AG04449 (cell line): ENCODE measurements around the gene NINL.
"Not testable (repeated sequence)": the region's sequence is repeated elsewhere in the genome, so short reads cannot be mapped to it uniquely, and the experiment has no call there.

Experiments
- CTCF ChIA-PET: fragments of 350-600 bp; formaldehyde crosslinking; extraction: SDS; loops from one replicate; lab custom pipeline; 2021; ENCODE audit warnings: antibody characterized with exemption; lab: Yijun Ruan, JAX
- POLR2A ChIA-PET: fragments of 400-600, 350-600 bp; formaldehyde crosslinking; extraction: SDS; loops from one replicate; lab custom pipeline; 2020; ENCODE audit warnings: antibody characterized with exemption, inconsistent platforms; lab: Yijun Ruan, JAX
- DNase-seq: peaks from one replicate; pipeline ENCODE4 v3.0.0-alpha.2; 2010; ENCODE audit warnings: low read depth, low spot score
- H3K4me3 ChIP-seq: 2 replicates; pipeline ENCODE4 v1.5.1; 2011; ENCODE audit warnings: low read depth, mild to moderate bottlenecking, control low read depth, low read length
- CTCF ChIP-seq: IDR thresholded peaks from one replicate; pipeline ENCODE4 v1.5.1; 2011; ENCODE audit warnings: mild to moderate bottlenecking, moderate library complexity, low read length, control low read depth, inconsistent platforms; ENCODE audit not compliant: insufficient read depth; ENCODE audit errors: missing control alignments

The NINL gene

DNA sequence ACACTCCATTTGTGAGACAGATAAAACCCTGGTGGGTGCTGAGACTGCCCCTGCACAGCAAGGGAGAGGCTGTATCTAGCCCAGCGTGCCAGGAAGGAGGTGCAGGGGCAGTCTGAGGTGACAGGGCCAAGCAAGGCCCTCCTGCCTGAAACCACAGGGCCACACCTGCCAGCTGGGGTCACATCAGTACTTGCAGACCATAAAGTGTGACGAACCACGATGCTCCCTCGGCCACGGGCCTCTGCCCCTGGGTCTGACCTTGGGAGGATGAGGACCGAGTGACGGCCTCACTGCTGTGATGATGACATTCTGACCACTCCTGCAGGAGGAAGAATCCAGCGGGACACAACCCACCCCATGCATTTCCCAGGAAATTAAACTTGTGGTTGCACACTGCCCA, 75.1 kb downstream of the NINL start:
- POLR2A ChIA-PET, result no interaction called here

DNA sequence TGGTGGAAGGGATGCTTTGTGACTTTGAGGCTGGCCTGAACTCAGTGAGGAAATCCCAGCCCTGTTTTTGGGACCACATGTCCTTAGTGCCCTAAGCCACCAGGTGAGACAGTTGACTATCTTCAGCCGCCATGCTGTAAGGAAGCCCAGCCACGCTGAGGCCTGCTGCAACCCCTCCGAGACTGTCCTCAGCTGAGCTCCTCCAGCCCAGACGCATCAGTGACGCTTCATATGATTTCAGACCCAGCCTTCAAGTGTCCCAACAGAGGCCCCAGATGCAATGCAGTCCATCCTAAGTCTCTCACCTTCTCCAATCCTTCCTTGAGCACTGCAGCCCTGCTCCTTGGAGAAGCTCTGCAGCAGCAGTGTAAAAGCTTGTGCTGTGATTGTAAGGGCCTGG, 76.2 kb downstream of the NINL start:
- no peak for TF ChIP-seq CTCF
- DNase-seq, result no peak
- no peak overlapping the region for H3K4me3 ChIP-seq
- ChIA-PET POLR2A (no interaction called here), CTCF (no interaction called here)

More for the DNA sequence above, 75.1 kb downstream of the NINL start:
- TF ChIP-seq CTCF, result no peak
- CTCF ChIA-PET, result no interaction called here
- DNase-seq, result no peak
- no peak overlapping the region for H3K4me3 ChIP-seq

GRCh38 chr20:25508083-25508770, 77.1 kb downstream of the NINL start:
- peak; percentile 23 for DNase-seq
- CTCF ChIA-PET, result interaction anchor here (0.6 kb wide), 1 partner anchor 99 kb away, joined by 3 read pairs; no protein-coding TSS in a partner anchor

DNA sequence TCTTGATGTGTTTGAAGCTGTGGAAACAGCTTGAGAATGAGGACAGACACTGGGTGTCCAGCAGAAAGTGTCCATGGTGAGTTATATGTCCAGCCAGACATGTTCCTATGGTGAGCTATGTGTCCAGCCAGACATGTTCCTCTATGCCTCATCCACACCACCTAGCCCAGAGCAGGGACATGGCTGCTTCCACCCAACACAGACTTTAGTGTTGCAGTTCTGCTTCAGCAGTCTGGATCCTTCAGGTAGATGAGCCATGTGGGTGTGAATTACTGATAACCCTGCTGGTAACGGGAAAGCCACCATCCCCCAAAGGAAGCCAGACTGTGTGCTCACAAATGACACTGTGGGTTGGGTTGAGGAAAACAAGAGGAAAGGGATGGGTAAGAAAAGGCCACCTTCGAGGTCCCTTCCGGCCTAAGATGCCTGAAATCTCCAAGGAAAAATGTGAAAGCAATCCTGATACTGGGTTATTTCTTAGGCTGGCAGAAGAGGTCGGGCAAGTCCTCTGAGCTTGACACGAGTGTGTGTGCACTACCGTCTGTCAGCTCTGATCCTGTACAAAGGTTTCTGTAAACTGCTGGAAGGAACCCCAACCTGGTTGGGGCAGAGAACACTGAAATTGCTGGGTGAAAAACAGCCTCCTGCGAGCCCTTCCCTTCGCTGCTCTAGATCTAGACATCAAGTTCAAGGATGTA, 77.8 kb downstream of the NINL start:
- no peak for DNase-seq
- TF ChIP-seq CTCF, result no peak
- ChIA-PET POLR2A (interaction anchor here (0.7 kb wide), 1 partner anchor 115 kb away, joined by 3 read pairs; no protein-coding TSS in a partner anchor), CTCF (no interaction called here)
- no peak overlapping the region for H3K4me3 ChIP-seq

More at GRCh38 chr20:25508083-25508770, 77.1 kb downstream of the NINL start:
- POLR2A ChIA-PET, result interaction anchor here (0.7 kb wide), 1 partner anchor 114 kb away, joined by 3 read pairs; no protein-coding TSS in a partner anchor
- H3K4me3 ChIP-seq, result no peak overlapping the region
- TF ChIP-seq CTCF, result no peak

DNA sequence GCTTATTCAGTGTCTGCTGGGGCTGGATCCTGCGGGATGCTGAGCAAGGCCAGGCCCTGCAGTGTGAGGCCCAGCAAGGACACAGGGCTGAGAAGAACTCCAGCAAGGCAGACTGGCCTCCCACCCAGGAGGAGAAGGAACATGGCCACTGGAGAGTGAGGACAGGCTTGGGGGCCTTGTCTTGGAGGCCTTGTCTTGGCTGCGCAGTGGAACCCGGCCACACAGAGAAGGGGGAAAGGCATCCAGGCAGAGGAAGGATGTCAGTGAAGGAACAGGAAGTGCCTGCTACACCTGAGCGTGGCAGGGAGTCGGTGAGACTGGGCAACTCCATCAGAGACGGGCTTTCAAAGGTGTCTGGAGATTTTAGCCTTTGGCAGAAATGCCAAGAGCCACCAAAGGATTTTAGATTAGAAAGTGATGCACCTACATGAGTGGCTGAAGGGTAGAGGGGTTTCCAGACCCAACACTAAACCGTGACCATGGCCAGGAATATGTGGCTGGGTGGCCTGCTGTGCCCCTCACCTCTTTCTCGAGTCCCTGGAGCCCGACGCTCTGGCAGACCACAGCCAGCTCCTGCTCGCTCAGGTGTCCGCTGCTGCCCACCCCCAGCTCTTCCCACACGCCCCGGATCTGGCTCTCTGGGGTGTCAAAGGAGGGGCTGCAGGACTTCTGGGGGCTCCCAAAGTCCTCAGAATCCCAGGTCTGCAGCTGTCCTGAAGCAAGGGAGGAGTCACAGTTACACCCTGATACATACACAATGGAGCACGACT, 80.8 kb downstream of the NINL start:
- no peak overlapping the region for H3K4me3 ChIP-seq
- no peak for DNase-seq
- CTCF ChIA-PET, result no interaction called here
- no peak for TF ChIP-seq CTCF
- POLR2A ChIA-PET, result no interaction called here

- no peak overlapping the region for H3K4me3 ChIP-seq
- CTCF ChIA-PET, result no interaction called here
- no peak for DNase-seq
- no peak for TF ChIP-seq CTCF
- POLR2A ChIA-PET, result no interaction called here
Measured at GRCh38 chr20:25503936-25504335, 81.4 kb downstream of the NINL start.

GRCh38 chr20:25503051-25503639, 82.2 kb downstream of the NINL start:
- POLR2A ChIA-PET, DNase-seq, H3K4me3 ChIP-seq: not testable (repeated sequence)
- CTCF ChIA-PET, result interaction anchor here (0.6 kb wide), 1 partner anchor 16 kb away, joined by 3 read pairs; no protein-coding TSS in a partner anchor
